ENCODE results near the gene ZNF665.

DNA sequence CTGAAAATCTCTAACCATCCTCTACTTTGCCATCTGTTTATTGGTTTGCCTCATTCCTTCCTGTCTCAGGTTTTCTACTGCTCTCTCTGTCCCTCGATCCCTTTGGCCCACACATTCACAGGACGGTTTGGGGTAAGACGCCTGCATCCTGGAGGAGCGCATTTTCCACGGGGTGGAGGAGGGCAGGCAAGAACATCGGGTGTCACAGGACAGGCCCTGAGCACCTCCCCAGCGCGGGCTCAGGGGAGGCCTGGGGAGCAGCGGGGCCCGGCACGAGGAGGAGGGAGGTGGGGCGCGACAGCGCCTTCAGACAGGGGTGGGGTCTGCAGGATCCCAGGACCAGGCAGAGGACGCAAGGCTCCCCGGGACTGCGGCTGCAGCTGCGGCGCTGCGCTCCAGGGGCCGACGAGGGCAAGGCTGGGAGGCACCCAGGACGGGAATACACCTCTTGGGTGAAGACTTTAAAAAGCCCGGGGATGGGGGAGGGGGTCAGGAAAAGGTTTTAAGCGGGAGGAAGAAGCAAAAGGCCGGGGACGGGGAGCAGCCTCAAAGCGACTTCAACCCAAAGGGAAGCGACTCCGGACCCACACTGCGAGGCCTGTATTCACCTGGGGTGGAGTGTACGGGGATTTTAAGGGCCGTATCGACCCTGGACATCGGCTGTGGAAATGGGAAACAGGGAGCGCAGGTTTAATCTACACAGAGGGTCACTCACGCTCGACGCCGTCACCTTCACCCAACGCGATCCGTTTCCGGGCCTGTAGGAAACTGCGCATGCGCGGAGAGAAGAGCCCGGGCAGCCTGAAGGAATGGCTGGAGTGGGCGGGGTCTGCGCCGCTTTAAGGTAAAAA, 60.8 kb downstream of the ZNF665 start, which contains the start of gene ZNF415:
- TF ChIP-seq, protein P1, sequence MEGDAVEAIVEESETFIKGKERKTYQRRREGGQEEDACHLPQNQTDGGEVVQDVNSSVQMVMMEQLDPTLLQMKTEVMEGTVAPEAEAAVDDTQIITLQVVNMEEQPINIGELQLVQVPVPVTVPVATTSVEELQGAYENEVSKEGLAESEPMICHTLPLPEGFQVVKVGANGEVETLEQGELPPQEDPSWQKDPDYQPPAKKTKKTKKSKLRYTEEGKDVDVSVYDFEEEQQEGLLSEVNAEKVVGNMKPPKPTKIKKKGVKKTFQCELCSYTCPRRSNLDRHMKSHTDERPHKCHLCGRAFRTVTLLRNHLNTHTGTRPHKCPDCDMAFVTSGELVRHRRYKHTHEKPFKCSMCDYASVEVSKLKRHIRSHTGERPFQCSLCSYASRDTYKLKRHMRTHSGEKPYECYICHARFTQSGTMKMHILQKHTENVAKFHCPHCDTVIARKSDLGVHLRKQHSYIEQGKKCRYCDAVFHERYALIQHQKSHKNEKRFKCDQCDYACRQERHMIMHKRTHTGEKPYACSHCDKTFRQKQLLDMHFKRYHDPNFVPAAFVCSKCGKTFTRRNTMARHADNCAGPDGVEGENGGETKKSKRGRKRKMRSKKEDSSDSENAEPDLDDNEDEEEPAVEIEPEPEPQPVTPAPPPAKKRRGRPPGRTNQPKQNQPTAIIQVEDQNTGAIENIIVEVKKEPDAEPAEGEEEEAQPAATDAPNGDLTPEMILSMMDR (IDR thresholded peaks at IDR 0.05): peak in 1 of 6 experiments; percentile 9
- no peak for TF ChIP-seq POLR2A (IDR thresholded peaks at IDR 0.05)

Measured in esophagus squamous epithelium (tissue), 4 donors.